HG03575 (cell line): Measurements from ENCODE around the gene SLC27A1.
"Not testable (repeated sequence)": the region's sequence is repeated elsewhere in the genome, so short reads cannot be mapped to it uniquely, and the experiment has no call there.

ENCODE experiments used
- ATAC-seq: cut with Tn5 transposase; IDR thresholded peaks from one replicate; pipeline ENCODE4 v1.9.1; 2021; ENCODE audit not compliant: unreplicated experiment, insufficient number of reproducible peaks, low FRiP score; ENCODE audit errors: extremely low read depth

SLC27A1 gene

DNA sequence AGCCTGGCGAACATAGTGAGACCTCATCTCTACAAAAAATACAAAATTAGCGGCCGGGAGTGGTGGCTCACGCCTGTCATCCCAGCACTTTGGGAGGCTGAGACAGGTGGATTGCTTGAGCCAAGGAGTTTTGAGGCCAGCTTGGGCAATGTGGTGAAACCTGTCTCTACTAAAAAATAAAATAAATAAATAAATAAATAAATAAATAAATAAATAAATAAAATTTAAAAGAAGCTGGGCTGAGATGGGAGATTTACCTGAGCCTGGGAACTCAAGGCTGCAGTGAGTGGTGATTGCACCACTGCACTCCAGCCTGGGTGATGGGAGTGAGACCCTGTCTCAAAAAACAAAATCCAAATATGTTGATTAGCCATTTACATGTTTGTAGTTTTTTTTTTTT lies 82.4 kb downstream of the SLC27A1 start:
- ATAC-seq, result not testable (repeated sequence)

DNA sequence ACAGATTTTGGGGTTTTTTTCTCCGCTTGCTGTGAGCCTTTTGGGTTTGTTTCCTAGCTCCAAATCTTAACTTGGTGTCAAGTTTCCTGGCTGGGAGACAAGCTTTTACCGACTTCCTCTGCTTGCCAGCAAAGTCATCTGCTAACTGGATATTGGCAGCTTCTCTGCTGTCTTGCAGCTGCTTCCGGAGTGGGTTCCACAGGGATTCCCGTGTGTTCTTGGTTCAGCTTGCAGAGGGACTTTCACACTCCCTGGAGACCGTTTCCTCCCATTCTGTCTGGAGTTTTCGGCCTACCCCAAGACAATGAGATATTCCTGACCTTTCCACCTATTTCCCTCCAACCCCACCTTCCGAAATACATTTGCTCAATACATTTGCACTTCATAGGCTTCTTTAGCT lies 82.9 kb downstream of the SLC27A1 start:
- ATAC-seq, result no peak

- ATAC-seq, result no peak
Measured at GRCh38 chr19:17554968-17555479, 84.7 kb downstream of the SLC27A1 start.

DNA sequence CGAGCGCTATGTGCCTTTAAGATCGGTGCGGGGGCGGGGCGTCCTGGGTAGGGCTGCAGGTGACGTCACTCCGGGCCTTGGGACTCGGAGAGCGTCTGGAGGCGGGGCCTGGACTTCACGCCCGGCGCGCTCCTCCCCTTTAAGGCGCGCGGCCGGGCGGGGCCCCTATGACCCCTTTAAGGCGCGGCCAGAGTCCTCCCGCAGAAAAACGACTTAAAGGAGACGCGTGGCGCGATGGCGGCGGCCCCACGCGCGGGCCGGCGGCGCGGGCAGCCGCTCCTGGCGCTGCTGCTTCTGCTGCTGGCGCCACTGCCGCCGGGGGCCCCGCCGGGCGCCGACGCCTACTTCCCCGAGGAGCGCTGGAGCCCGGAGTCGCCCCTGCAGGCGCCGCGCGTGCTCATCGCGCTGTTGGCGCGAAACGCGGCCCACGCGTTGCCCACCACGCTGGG lies 85.2 kb downstream of the SLC27A1 start, which contains the start of gene COLGALT1:
Gene COLGALT1 (plus strand): TSS at position 170 of the 449 bp plus-strand sequence. CDS start 65 bp downstream, at position 235.
- no peak for ATAC-seq
